Gastrocnemius medialis (tissue), 4 donors: ENCODE results near the gene CNGB1. TPM values are rescaled to one million over a fixed set of nuclear protein-coding genes. Genes with fewer than 3 reads are reported as not detected.

Experiments used
- ATAC-seq, 2 donors: fragments of 150-250 bp; one replicate each; pipeline ENCODE4 v1.9.1; 2016
- DNase-seq, 2 donors: peaks; one replicate each; pipeline ENCODE4 v3.0.0-alpha.2; 2019
- H3K27ac ChIP-seq, 4 donors: fragments of 200-600 bp; sonication (generic); 1 replicate in 1 of 4; 2 replicates in 3 of 4; pipeline ENCODE4 v1.5.1; 2016 to 2018; ENCODE audit warnings: mild to moderate bottlenecking in 2 of 4, moderate library complexity in 1 of 4
- H3K27me3 ChIP-seq, 3 donors: fragments of 200-600 bp; sonication (generic) in 2 of 3; 1 replicate in 1 of 3; 2 replicates in 2 of 3; pipeline versions ENCODE4 v1.5.1 to v1.6.0; 2016 to 2019; ENCODE audit warnings: mild to moderate bottlenecking in 1 of 3, moderate library complexity in 1 of 3
- H3K36me3 ChIP-seq, 2 donors: fragments of 200-600 bp; sonication (generic) in 1 of 2; one replicate each; pipeline ENCODE4 v1.5.1; 2017 to 2018
- H3K4me1 ChIP-seq, 2 donors: fragments of 200-600 bp; sonication (generic) in 1 of 2; one replicate each; pipeline ENCODE4 v1.5.1; 2016 to 2017; ENCODE audit warnings: mild to moderate bottlenecking in 2 of 2
- H3K4me3 ChIP-seq, 4 donors: fragments of 200-600 bp; sonication (generic) in 3 of 4; 1 replicate in 1 of 4; 2 replicates in 3 of 4; pipeline ENCODE4 v1.5.1; 2016 to 2019; ENCODE audit warnings: mild to moderate bottlenecking in 2 of 4
- H3K9me3 ChIP-seq, 3 donors: fragments of 200-600 bp; sonication (generic) in 2 of 3; 1 replicate in 1 of 3; 2 replicates in 2 of 3; pipeline ENCODE4 v1.5.1; 2016 to 2019
- POLR2A ChIP-seq, 2 donors: fragments of 450-650 bp; IDR thresholded peaks; one replicate each; pipeline ENCODE4 v1.6.1; 2017; ENCODE audit warnings: antibody characterized with exemption in 2 of 2, mild to moderate bottlenecking in 2 of 2, moderate library complexity in 2 of 2
- in situ Hi-C, 4 donors: fragments of 200-750 bp; cut with MboI; loops; one replicate each; pipeline versions ENCODE4 v1.15.0 to v1.8.0; 2017; ENCODE audit warnings: low sequenced_read_pairs in 4 of 4
- intact Hi-C: fragments of 100-400 bp; cut with DNase I; formaldehyde crosslinking; loops from one replicate; pipeline ENCODE4 v1.15.1; 2023; ENCODE audit warnings: low total_unique reads
- total RNA-seq, 4 donors: library from RNA; depleted of rRNA; stranded (reverse); fragments of >200 nt; gene quantifications; one replicate each; pipeline versions ENCODE4 v1.1.0 to v1.2.3, GENCODE V29; 2016
- TF ChIP-seq, protein P1 (sequence below), 5 experiments: fragments of 450-650 bp in 3 of 5; fragments of 200-600 bp in 2 of 5; sonication (generic) in 2 of 5; IDR thresholded peaks in 4 of 5; conservative IDR thresholded peaks in 1 of 5; 1 replicate in 4 of 5; 2 replicates in 1 of 5; pipeline ENCODE4 v1.5.1; 2016 to 2019; ENCODE audit warnings: antibody characterized with exemption in 5 of 5, mild to moderate bottlenecking in 3 of 5, moderate library complexity in 3 of 5

Gene CNGB1
- total RNA-seq, 4 donors from 2014 or later: not detected

- TF ChIP-seq POLR2A (IDR thresholded peaks at IDR 0.05): no peak
- TF ChIP-seq, protein P1, sequence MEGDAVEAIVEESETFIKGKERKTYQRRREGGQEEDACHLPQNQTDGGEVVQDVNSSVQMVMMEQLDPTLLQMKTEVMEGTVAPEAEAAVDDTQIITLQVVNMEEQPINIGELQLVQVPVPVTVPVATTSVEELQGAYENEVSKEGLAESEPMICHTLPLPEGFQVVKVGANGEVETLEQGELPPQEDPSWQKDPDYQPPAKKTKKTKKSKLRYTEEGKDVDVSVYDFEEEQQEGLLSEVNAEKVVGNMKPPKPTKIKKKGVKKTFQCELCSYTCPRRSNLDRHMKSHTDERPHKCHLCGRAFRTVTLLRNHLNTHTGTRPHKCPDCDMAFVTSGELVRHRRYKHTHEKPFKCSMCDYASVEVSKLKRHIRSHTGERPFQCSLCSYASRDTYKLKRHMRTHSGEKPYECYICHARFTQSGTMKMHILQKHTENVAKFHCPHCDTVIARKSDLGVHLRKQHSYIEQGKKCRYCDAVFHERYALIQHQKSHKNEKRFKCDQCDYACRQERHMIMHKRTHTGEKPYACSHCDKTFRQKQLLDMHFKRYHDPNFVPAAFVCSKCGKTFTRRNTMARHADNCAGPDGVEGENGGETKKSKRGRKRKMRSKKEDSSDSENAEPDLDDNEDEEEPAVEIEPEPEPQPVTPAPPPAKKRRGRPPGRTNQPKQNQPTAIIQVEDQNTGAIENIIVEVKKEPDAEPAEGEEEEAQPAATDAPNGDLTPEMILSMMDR (IDR thresholded peaks at IDR 0.05 in 4 of 5, conservative IDR thresholded peaks at IDR 0.05 in 1 of 5): no peak
- DNase-seq (no peak), ATAC-seq (no peak)
- Histone ChIP-seq H3K9me3 (no peaks in the 10 kb centered on the region), H3K4me3 (no peak overlapping the region), H3K4me1 (no peaks in the 10 kb centered on the region), H3K27ac (no peak overlapping the region), H3K27me3 (no peaks in the 10 kb centered on the region), H3K36me3 (no peaks in the 10 kb centered on the region)
- intact Hi-C loops: no loop called here
- in situ Hi-C loops: no loop called here
These were observed 60.2 kb downstream of the CNGB1 start for GRCh38 chr16:57910696-57911095.

- no peak for ATAC-seq
- in situ Hi-C loops: no loop called here
These were observed 62.4 kb downstream of the CNGB1 start for GRCh38 chr16:57908409-57908987.

GRCh38 chr16:57906382-57907316, 64.3 kb downstream of the CNGB1 start:
- Histone ChIP-seq H3K36me3 (no peaks in the 10 kb centered on the region), H3K27ac (no peak overlapping the region), H3K4me3 (no peak overlapping the region), H3K27me3 (peaks cover 0 to 12% (median 3%) of the 10 kb centered on the region in 3 donors), H3K4me1 (no peaks in the 10 kb centered on the region), H3K9me3 (no peaks in the 10 kb centered on the region)
- no peak for TF ChIP-seq POLR2A (IDR thresholded peaks at IDR 0.05)
- TF ChIP-seq, protein P1 (IDR thresholded peaks at IDR 0.05 in 4 of 5, conservative IDR thresholded peaks at IDR 0.05 in 1 of 5): peak in 2 of 5 experiments; percentile 19 to 43
- ATAC-seq: no peak
- intact Hi-C loops (no loop called here), in situ Hi-C loops (no loop called here)
- no peak for DNase-seq

More at GRCh38 chr16:57908409-57908987, 62.4 kb downstream of the CNGB1 start:
- no peak overlapping the region for H3K4me3 ChIP-seq
- H3K27me3 ChIP-seq: peaks cover 0 to 4% (median 2%) of the 10 kb centered on the region in 3 donors
- H3K4me1 ChIP-seq: no peaks in the 10 kb centered on the region
- intact Hi-C loops: no loop called here
- TF ChIP-seq, protein P1 (IDR thresholded peaks at IDR 0.05 in 4 of 5, conservative IDR thresholded peaks at IDR 0.05 in 1 of 5): no peak
- TF ChIP-seq POLR2A (IDR thresholded peaks at IDR 0.05): no peak
- H3K36me3 ChIP-seq: no peaks in the 10 kb centered on the region
- no peak for DNase-seq
- H3K27ac ChIP-seq: no peak overlapping the region
- H3K9me3 ChIP-seq: no peaks in the 10 kb centered on the region

- ATAC-seq (no peak), DNase-seq (no peak)
- intact Hi-C loops: no loop called here
- TF ChIP-seq POLR2A (IDR thresholded peaks at IDR 0.05): no peak
- TF ChIP-seq, protein P1 (IDR thresholded peaks at IDR 0.05 in 4 of 5, conservative IDR thresholded peaks at IDR 0.05 in 1 of 5): no peak
- Histone ChIP-seq H3K4me3 (no peak overlapping the region), H3K27me3 (peaks cover 0 to 16% (median 3%) of the 10 kb centered on the region in 3 donors), H3K36me3 (no peaks in the 10 kb centered on the region), H3K27ac (no peak overlapping the region), H3K4me1 (no peaks in the 10 kb centered on the region), H3K9me3 (no peaks in the 10 kb centered on the region)
- in situ Hi-C loops: loop anchor here in 2 of 4 donors (5.0 kb wide), 1 partner anchor 98 kb away; the partner anchor contains the start of genes USB1 (in 2 of the 2) and ZNF319 (in 2 of the 2)
These were observed 66.8 kb downstream of the CNGB1 start for GRCh38 chr16:57904101-57904500.
